HepG2 (cell line): ENCODE measurements around the gene SLC34A3. TPM values are rescaled to one million over a fixed set of nuclear protein-coding genes. Genes with fewer than 3 reads are reported as not detected.

ENCODE experiments used
- ATM ChIP-seq: fragments of 450-650 bp; IDR thresholded peaks from 2 replicates; pipeline ENCODE4 v1.7.1; 2017; ENCODE audit warnings: mild to moderate bottlenecking, borderline replicate concordance
- GFI1 ChIP-seq: sonication (generic); formaldehyde crosslinking; IDR thresholded peaks from 2 replicates; pipeline ENCODE4 v1.5.0; 2020; ENCODE audit warnings: missing genetic modification reagents, mild to moderate bottlenecking, borderline replicate concordance
- HIVEP1 ChIP-seq: sonication (generic); formaldehyde crosslinking; IDR thresholded peaks from 2 replicates; pipeline ENCODE4 v1.4.0; 2020; ENCODE audit warnings: mild to moderate bottlenecking, missing genetic modification reagents
- KAT8 ChIP-seq: IDR thresholded peaks from 2 replicates; pipeline ENCODE4 v1.6.1; 2016; ENCODE audit warnings: missing genetic modification reagents, missing compliant biosample characterization
- MAZ ChIP-seq, 2 experiments: sonication (generic) in 1 of 2; formaldehyde crosslinking in 1 of 2; IDR thresholded peaks; 2 replicates each; pipeline versions ENCODE4 v1.5.0 to v1.6.1; 2012 to 2020; ENCODE audit warnings: low read depth in 2 of 2, mild to moderate bottlenecking in 2 of 2, borderline replicate concordance in 1 of 2, improper control_type of control experiment in 1 of 2, low read length in 1 of 2, missing genetic modification reagents in 1 of 2, moderate library complexity in 1 of 2
- PCBP1 ChIP-seq: fragments of 200-400 bp; formaldehyde crosslinking; IDR thresholded peaks from 2 replicates; pipeline ENCODE4 v1.6.1; 2017; ENCODE audit warnings: mild to moderate bottlenecking, low read depth, low read length, borderline replicate concordance
- SMYD3 ChIP-seq: sonication (generic); formaldehyde crosslinking; IDR thresholded peaks from 2 replicates; pipeline ENCODE4 v1.8.1; 2023; ENCODE audit warnings: mild to moderate bottlenecking, missing genetic modification reagents
- STAG1 ChIP-seq: sonication (generic); formaldehyde crosslinking; IDR thresholded peaks from 2 replicates; pipeline ENCODE4 v1.4.0; 2020; ENCODE audit warnings: missing genetic modification reagents
- ZNF253 ChIP-seq: sonication (generic); formaldehyde crosslinking; IDR thresholded peaks from 2 replicates; pipeline ENCODE4 v1.8.0; 2022; ENCODE audit warnings: mild to moderate bottlenecking, missing genetic modification reagents, borderline replicate concordance
- ZNF296 ChIP-seq: sonication (generic); formaldehyde crosslinking; conservative IDR thresholded peaks from 2 replicates; pipeline ENCODE4 v1.5.0; 2020; ENCODE audit warnings: mild to moderate bottlenecking, missing genetic modification reagents
- ZNF331 ChIP-seq: sonication (generic); formaldehyde crosslinking; IDR thresholded peaks from 2 replicates; pipeline ENCODE4 v1.4.0; 2020; ENCODE audit warnings: missing genetic modification reagents
- ZNF446 ChIP-seq: sonication (generic); formaldehyde crosslinking; IDR thresholded peaks from 2 replicates; pipeline ENCODE4 v1.5.0; 2020; ENCODE audit warnings: mild to moderate bottlenecking, missing genetic modification reagents
- ZNF530 ChIP-seq: sonication (generic); formaldehyde crosslinking; IDR thresholded peaks from 2 replicates; pipeline ENCODE4 v1.5.0; 2020; ENCODE audit warnings: low read depth, mild to moderate bottlenecking, missing genetic modification reagents
- ZNF766 ChIP-seq: sonication (generic); formaldehyde crosslinking; IDR thresholded peaks from 2 replicates; pipeline ENCODE4 v1.5.0; 2020; ENCODE audit warnings: missing genetic modification reagents, borderline replicate concordance
- polyA plus RNA-seq, 8 experiments: library from polyadenylated mRNA; depleted of rRNA in 3 of 8; stranded (reverse) in 7 of 8; unstranded in 1 of 8; fragments of >200 nt; fragmentation: Illumina TruSeq in 4 of 8; extraction: Trizol in 4 of 8; gene quantifications; 2 replicates each; pipeline versions ENCODE4 v1.2.1 to v1.2.3, GENCODE V29; 2011 to 2016; ENCODE audit warnings: low read depth in 4 of 8, missing spikeins in 1 of 8, mixed read lengths in 1 of 8; ENCODE audit not compliant: insufficient read depth in 1 of 8
- total RNA-seq, 5 experiments: library from RNA; depleted of rRNA; stranded (reverse); fragments of >200 nt; fragmentation: Illumina TruSeq; extraction: Trizol; gene quantifications; 2 replicates each; pipeline ENCODE4 v1.2.3, GENCODE V29; 2016; ENCODE audit warnings: low read depth in 1 of 5
- TF ChIP-seq, protein P1 (sequence below): IDR thresholded peaks from 2 replicates; pipeline ENCODE4 v1.6.1; 2016; ENCODE audit warnings: missing compliant biosample characterization, missing genetic modification reagents, borderline replicate concordance
- TF ChIP-seq, protein P2 (sequence below): sonication (generic); formaldehyde crosslinking; IDR thresholded peaks from 2 replicates; pipeline ENCODE4 v1.4.0; 2020; ENCODE audit warnings: mild to moderate bottlenecking, missing genetic modification reagents
- TF ChIP-seq, protein P3 (sequence below): sonication (generic); formaldehyde crosslinking; IDR thresholded peaks from 2 replicates; pipeline ENCODE4 v1.4.0; 2020; ENCODE audit warnings: missing genetic modification reagents, borderline replicate concordance
- TF ChIP-seq, protein P4 (sequence below): sonication (generic); formaldehyde crosslinking; IDR thresholded peaks from 2 replicates; pipeline ENCODE4 v1.8.0; 2022; ENCODE audit warnings: missing genetic modification reagents, low read depth, mild to moderate bottlenecking, borderline replicate concordance
- TF ChIP-seq, protein P5 (sequence below): sonication (generic); formaldehyde crosslinking; conservative IDR thresholded peaks from 2 replicates; pipeline ENCODE4 v1.8.0; 2022; ENCODE audit warnings: mild to moderate bottlenecking, moderate library complexity, missing genetic modification reagents

SLC34A3 gene
- total and polyA plus RNA-seq, 2 of the 13 experiments (the other 11 are each of a cell fraction or from before 2014, with no cell fraction given), result 0.07 to 1.0 TPM

DNA sequence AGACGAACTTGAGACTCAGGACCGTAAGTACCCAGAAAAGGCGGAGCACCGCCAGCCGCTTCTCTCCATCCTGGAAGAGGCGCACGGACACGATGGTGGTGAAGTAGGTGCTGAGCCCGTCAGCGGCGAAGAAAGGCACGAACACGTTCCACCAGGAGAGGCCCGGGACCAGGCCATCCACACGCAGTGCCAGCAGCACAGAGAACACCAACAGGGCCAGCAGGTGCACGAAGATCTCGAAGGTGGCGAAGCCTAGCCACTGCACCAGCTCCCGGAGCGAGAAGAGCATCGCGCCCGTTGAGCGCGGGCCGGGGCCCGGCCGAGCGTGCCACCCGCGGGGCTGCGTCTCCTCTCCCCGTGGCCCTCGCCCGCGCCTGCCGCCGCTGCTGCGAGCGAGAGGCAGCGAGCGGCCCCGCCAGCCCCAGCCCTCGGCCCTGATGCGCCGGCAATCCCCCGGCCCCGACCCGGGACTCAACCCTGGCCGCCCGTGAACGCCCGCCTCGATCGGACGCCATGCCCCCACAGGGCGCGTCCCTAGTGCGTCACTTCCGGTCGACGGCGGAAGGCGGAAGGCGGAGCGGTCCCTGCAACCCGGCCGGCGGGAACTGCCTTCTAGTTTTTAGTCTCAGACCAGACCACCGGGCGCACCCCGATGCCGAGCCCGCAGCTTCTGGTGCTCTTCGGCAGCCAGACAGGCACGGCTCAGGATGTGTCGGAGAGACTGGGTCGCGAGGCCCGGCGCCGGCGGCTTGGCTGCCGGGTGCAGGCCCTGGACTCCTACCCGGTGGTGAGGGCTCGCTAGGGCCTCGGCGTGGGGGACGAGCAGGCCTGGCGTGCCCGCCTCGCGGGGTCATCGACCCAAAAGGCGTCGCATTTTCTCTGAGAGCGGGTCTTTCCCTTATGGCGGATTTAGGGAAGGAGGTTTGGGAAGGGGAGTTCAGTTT, 25.3 kb upstream of the SLC34A3 start, which contains the start of the genes NDOR1 and TMEM203 (continued):
- TF ChIP-seq, protein P1, sequence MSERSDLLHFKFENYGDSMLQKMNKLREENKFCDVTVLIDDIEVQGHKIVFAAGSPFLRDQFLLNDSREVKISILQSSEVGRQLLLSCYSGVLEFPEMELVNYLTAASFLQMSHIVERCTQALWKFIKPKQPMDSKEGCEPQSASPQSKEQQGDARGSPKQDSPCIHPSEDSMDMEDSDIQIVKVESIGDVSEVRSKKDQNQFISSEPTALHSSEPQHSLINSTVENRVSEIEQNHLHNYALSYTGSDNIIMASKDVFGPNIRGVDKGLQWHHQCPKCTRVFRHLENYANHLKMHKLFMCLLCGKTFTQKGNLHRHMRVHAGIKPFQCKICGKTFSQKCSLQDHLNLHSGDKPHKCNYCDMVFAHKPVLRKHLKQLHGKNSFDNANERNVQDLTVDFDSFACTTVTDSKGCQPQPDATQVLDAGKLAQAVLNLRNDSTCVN (CRISPR knock-in tag), result 0 out of 2 replicates have a peak, but pooled peaks have one; percentile 33
- TF ChIP-seq KAT8 (peak; percentile 99), SMYD3 (CRISPR knock-in tag) (0 out of 2 replicates have a peak, but pooled peaks have one; percentile 47), ZNF530 (no peak), ZNF766 (CRISPR knock-in tag) (peak; percentile 61; the same call in 1 of the 2 replicates), PCBP1 (no peak), ATM (no peak), HIVEP1 (peak; percentile 54), ZNF296 (no peak), STAG1 (CRISPR knock-in tag) (no peak), ZNF446 (CRISPR knock-in tag) (peak; percentile 45; the same call in 1 of the 2 replicates), GFI1 (no peak; the same call in 1 of the 2 replicates), MAZ (IDR thresholded peaks at IDR 0.05; ENCODE audit: borderline replicate concordance, low read depth, low read length) (peak; percentile 79; the same call in 1 of the 2 replicates), MAZ (CRISPR knock-in tag; IDR thresholded peaks at IDR 0.05; ENCODE audit: low read depth) (no peak), ZNF253 (no peak), ZNF331 (CRISPR knock-in tag) (peak; percentile 57; the same call in 1 of the 2 replicates)
- TF ChIP-seq, protein P2, sequence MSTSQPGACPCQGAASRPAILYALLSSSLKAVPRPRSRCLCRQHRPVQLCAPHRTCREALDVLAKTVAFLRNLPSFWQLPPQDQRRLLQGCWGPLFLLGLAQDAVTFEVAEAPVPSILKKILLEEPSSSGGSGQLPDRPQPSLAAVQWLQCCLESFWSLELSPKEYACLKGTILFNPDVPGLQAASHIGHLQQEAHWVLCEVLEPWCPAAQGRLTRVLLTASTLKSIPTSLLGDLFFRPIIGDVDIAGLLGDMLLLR (CRISPR knock-in tag), result peak; percentile 42; the same call in 1 of the 2 replicates
- TF ChIP-seq, protein P3, sequence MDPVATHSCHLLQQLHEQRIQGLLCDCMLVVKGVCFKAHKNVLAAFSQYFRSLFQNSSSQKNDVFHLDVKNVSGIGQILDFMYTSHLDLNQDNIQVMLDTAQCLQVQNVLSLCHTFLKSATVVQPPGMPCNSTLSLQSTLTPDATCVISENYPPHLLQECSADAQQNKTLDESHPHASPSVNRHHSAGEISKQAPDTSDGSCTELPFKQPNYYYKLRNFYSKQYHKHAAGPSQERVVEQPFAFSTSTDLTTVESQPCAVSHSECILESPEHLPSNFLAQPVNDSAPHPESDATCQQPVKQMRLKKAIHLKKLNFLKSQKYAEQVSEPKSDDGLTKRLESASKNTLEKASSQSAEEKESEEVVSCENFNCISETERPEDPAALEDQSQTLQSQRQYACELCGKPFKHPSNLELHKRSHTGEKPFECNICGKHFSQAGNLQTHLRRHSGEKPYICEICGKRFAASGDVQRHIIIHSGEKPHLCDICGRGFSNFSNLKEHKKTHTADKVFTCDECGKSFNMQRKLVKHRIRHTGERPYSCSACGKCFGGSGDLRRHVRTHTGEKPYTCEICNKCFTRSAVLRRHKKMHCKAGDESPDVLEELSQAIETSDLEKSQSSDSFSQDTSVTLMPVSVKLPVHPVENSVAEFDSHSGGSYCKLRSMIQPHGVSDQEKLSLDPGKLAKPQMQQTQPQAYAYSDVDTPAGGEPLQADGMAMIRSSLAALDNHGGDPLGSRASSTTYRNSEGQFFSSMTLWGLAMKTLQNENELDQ (CRISPR knock-in tag), result no peak
- TF ChIP-seq, protein P4, sequence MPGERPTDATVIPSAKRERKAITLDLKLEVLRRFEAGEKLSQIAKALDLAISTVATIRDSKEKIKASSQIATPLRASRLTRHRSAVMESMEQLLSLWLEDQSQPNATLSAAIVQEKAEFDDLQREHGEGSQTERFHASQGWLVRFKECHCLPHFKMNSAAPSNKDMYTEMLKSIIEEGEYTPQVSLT, result no peak
- TF ChIP-seq, protein P5, sequence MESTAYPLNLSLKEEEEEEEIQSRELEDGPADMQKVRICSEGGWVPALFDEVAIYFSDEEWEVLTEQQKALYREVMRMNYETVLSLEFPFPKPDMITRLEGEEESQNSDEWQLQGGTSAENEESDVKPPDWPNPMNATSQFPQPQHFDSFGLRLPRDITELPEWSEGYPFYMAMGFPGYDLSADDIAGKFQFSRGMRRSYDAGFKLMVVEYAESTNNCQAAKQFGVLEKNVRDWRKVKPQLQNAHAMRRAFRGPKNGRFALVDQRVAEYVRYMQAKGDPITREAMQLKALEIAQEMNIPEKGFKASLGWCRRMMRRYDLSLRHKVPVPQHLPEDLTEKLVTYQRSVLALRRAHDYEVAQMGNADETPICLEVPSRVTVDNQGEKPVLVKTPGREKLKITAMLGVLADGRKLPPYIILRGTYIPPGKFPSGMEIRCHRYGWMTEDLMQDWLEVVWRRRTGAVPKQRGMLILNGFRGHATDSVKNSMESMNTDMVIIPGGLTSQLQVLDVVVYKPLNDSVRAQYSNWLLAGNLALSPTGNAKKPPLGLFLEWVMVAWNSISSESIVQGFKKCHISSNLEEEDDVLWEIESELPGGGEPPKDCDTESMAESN (CRISPR knock-in tag), result peak; percentile 83
